Thymus (tissue), 11 donors: ENCODE measurements around the gene LAMA1. TPM values are rescaled to one million over a fixed set of nuclear protein-coding genes. Genes with fewer than 3 reads are reported as not detected.
"Not testable (repeated sequence)": the region's sequence is repeated elsewhere in the genome, so short reads cannot be mapped to it uniquely, and the experiment has no call there.

Experiments used
- DNase-seq, 9 donors: peaks; one replicate each; pipeline ENCODE4 v3.0.0-alpha.2; 2013; ENCODE audit warnings: low spot score in 9 of 9, low read depth in 6 of 9, missing footprints in 1 of 9
- H3K27ac ChIP-seq, 2 donors: one replicate each; pipeline ENCODE4 v1.5.1; 2013; ENCODE audit warnings: control low read depth in 1 of 2, low read depth in 1 of 2, low read length in 1 of 2, mild to moderate bottlenecking in 1 of 2, moderate library complexity in 1 of 2
- H3K27me3 ChIP-seq, 2 donors: one replicate each; pipeline ENCODE4 v1.5.1; 2013; ENCODE audit warnings: low read length in 1 of 2; ENCODE audit not compliant: control insufficient read depth in 2 of 2, insufficient read depth in 1 of 2
- H3K36me3 ChIP-seq, 2 donors: one replicate each; pipeline ENCODE4 v1.5.1; 2013; ENCODE audit warnings: low read length in 1 of 2, mild to moderate bottlenecking in 1 of 2, moderate library complexity in 1 of 2; ENCODE audit not compliant: control insufficient read depth in 2 of 2, insufficient read depth in 2 of 2
- H3K4me1 ChIP-seq, 2 donors: one replicate each; pipeline ENCODE4 v1.5.1; 2013; ENCODE audit warnings: low read length in 2 of 2; ENCODE audit not compliant: control insufficient read depth in 2 of 2, insufficient read depth in 2 of 2
- H3K4me3 ChIP-seq, 2 donors: one replicate each; pipeline ENCODE4 v1.5.1; 2013; ENCODE audit warnings: low read length in 2 of 2, control low read depth in 1 of 2, mild to moderate bottlenecking in 1 of 2
- H3K9me3 ChIP-seq, 2 donors: one replicate each; pipeline ENCODE4 v1.5.1; 2013; ENCODE audit warnings: low read length in 1 of 2, mild to moderate bottlenecking in 1 of 2; ENCODE audit not compliant: control insufficient read depth in 2 of 2, insufficient read depth in 1 of 2
- WGBS: extraction: QIAGEN DNeasy Blood & Tissue Kit; methylation state at CpG from one replicate; pipeline ENCODE4 v1.1.7; 2013; 5-methylcytosine and 5-hydroxymethylcytosine counted together
- polyA plus RNA-seq: library from polyadenylated mRNA; stranded (reverse); fragments of 200-250 nt; gene quantifications from one replicate; pipeline ENCODE4 v1.2.3, GENCODE V29; 2013
- total RNA-seq: library from RNA; stranded (reverse); fragments of 120-200 nt; gene quantifications from one replicate; pipeline ENCODE4 v1.2.4, GENCODE V29; 2013
- donor health status: healthy.

LAMA1 gene
- total and polyA plus RNA-seq, 2 donors: 0.71 to 2.9 TPM

- H3K27me3 ChIP-seq: no peaks in the 10 kb centered on the region
These were observed 174.9 kb downstream of the LAMA1 start for GRCh38 chr18:6942742-6943141.

GRCh38 chr18:6941996-6942395, 175.6 kb downstream of the LAMA1 start:
- whole genome bisulfite sequencing: 34% methylated on average over 11 of the region's 11 CpGs
- no peak for DNase-seq
- H3K9me3 ChIP-seq: no peaks in the 10 kb centered on the region
- no peak overlapping the region for H3K4me3 ChIP-seq
- no peaks in the 10 kb centered on the region for H3K36me3 ChIP-seq
- H3K27me3 ChIP-seq: no peaks in the 10 kb centered on the region
- H3K4me1 ChIP-seq: no peaks in the 10 kb centered on the region
- no peak overlapping the region for H3K27ac ChIP-seq

More at GRCh38 chr18:6942742-6943141, 174.9 kb downstream of the LAMA1 start:
- no peak for DNase-seq
- Histone ChIP-seq H3K9me3 (no peaks in the 10 kb centered on the region), H3K4me3 (no peak overlapping the region), H3K4me1 (no peaks in the 10 kb centered on the region), H3K27ac (no peak overlapping the region), H3K36me3 (no peaks in the 10 kb centered on the region)
- WGBS: 99% methylated on average over 3 of the region's 3 CpGs

- Histone ChIP-seq H3K9me3 (no peaks in the 10 kb centered on the region), H3K36me3 (no peaks in the 10 kb centered on the region), H3K27ac (no peak overlapping the region), H3K27me3 (no peaks in the 10 kb centered on the region), H3K4me1 (no peaks in the 10 kb centered on the region), H3K4me3 (no peak overlapping the region)
- no peak for DNase-seq
- WGBS: 95% methylated on average over 9 of the region's 9 CpGs
These were observed 177.1 kb downstream of the LAMA1 start for GRCh38 chr18:6940451-6940850.

- no peaks in the 10 kb centered on the region for H3K4me1 ChIP-seq
- DNase-seq: no peak
- no peak overlapping the region for H3K27ac ChIP-seq
- no peaks in the 10 kb centered on the region for H3K36me3 ChIP-seq
- no peaks in the 10 kb centered on the region for H3K27me3 ChIP-seq
- H3K9me3 ChIP-seq: no peaks in the 10 kb centered on the region
- 95% methylated on average over 4 of the region's 4 CpGs for WGBS
- no peak overlapping the region for H3K4me3 ChIP-seq
These were observed 177.6 kb downstream of the LAMA1 start for GRCh38 chr18:6939972-6940371.

- H3K27me3 ChIP-seq, DNase-seq, H3K4me3 ChIP-seq, H3K27ac ChIP-seq, H3K36me3 ChIP-seq, H3K9me3 ChIP-seq, H3K4me1 ChIP-seq: not testable (repeated sequence)
- WGBS: 65% methylated on average over 2 of the region's 2 CpGs
These were observed 179.2 kb downstream of the LAMA1 start for GRCh38 chr18:6938403-6938802.

GRCh38 chr18:6938003-6938402, 179.6 kb downstream of the LAMA1 start:
- H3K4me1 ChIP-seq: no peaks in the 10 kb centered on the region
- H3K27me3 ChIP-seq: no peaks in the 10 kb centered on the region
- no peaks in the 10 kb centered on the region for H3K9me3 ChIP-seq
- H3K27ac ChIP-seq: no peak overlapping the region
- no peaks in the 10 kb centered on the region for H3K36me3 ChIP-seq
- no peak for DNase-seq
- no peak overlapping the region for H3K4me3 ChIP-seq
- 11% methylated on average over 7 of the region's 7 CpGs for WGBS

- 97% methylated on average over 1 of the region's 1 CpG for WGBS
- DNase-seq: no peak
- Histone ChIP-seq H3K36me3 (no peaks in the 10 kb centered on the region), H3K4me1 (no peaks in the 10 kb centered on the region), H3K27ac (no peak overlapping the region), H3K4me3 (no peak overlapping the region), H3K9me3 (no peaks in the 10 kb centered on the region), H3K27me3 (no peaks in the 10 kb centered on the region)
These were observed 182.7 kb downstream of the LAMA1 start for GRCh38 chr18:6934859-6935258.

GRCh38 chr18:6929370-6930102, 188.1 kb downstream of the LAMA1 start:
- Histone ChIP-seq H3K4me1 (no peaks in the 10 kb centered on the region), H3K27ac (no peak overlapping the region), H3K27me3 (no peaks in the 10 kb centered on the region), H3K9me3 (no peaks in the 10 kb centered on the region), H3K36me3 (no peaks in the 10 kb centered on the region), H3K4me3 (no peak overlapping the region)
- 93% methylated on average over 45 of the region's 45 CpGs for WGBS
- DNase-seq: no peak

GRCh38 chr18:6928359-6928758, 189.2 kb downstream of the LAMA1 start:
- Histone ChIP-seq H3K27ac (no peak overlapping the region), H3K4me3 (no peak overlapping the region), H3K9me3 (no peaks in the 10 kb centered on the region), H3K27me3 (no peaks in the 10 kb centered on the region), H3K4me1 (no peaks in the 10 kb centered on the region), H3K36me3 (no peaks in the 10 kb centered on the region)
- no peak for DNase-seq
- WGBS: 86% methylated on average over 11 of the region's 11 CpGs
